ENCODE data around the gene KCNQ4.

- TF ChIP-seq CTCF (IDR thresholded peaks at IDR 0.05; ENCODE audit: low read depth, low read length, poor library complexity, severe bottlenecking) (no peak), EZH2phosphoT487 (IDR thresholded peaks at IDR 0.05; ENCODE audit: borderline replicate concordance, low read length) (no peak)
Observed at GRCh38 chr1:40802742-40803113, 19.1 kb downstream of the KCNQ4 start.

Data from DOHH2 (cell line).